HL-60/S4 treated with retinoic acid at 250 ng/mL for 4 days and 3 days (cell line): ENCODE data around the gene ARID3A.
"Not testable (repeated sequence)": the region's sequence is repeated elsewhere in the genome, so short reads cannot be mapped to it uniquely, and the experiment has no call there.

Experiments
- in situ Hi-C: fragments of 300-500 bp; cut with MboI; formaldehyde crosslinking; loops from 2 replicates; pipeline ENCODE4 v1.7.0; 2022; ENCODE audit warnings: low sequenced_read_pairs

The ARID3A gene

DNA sequence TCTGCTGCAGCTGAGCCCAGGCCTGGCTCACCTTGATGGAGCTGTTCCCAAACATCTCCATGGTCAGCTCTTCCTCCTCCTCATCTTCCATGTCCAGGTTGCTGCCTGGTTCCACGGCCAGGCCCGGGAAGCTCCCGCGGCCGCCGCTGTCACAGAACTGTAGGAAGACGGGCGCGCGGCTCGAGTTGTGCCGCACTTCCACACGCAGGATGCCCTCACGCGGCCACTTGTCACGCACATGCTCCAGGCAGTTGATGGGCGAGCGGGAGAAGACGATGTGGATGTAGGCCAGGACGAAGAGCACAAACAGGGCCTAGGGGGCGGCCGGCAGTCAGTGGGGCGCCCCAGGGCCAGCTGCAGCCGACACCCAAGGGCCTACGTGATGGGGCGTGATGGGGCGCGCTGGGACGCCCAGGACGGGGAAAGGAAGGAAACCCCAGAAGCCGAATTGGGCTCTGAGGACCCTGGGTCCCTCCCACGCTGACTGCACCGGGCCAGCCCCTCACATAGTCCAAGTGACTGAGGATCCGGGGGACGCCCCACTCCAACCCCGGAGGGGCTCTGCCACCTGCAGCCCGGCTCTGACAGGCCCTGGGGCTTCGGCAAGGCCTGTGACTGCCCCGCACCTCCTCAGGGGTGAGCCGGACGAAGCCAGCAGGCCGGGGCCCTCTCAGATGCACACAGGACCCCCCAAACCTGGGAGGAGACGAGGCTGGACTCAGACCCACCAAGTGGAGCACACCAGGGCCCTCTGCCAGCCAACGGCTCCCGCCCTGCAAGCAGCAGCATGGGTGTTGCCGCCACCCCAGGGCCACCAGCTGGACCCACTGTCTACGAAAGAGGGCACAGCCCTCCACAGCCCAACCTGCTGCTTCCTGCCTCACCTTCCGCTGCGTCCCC, 88.6 kb downstream of the ARID3A start:
- in situ Hi-C loops: no loop called here

DNA sequence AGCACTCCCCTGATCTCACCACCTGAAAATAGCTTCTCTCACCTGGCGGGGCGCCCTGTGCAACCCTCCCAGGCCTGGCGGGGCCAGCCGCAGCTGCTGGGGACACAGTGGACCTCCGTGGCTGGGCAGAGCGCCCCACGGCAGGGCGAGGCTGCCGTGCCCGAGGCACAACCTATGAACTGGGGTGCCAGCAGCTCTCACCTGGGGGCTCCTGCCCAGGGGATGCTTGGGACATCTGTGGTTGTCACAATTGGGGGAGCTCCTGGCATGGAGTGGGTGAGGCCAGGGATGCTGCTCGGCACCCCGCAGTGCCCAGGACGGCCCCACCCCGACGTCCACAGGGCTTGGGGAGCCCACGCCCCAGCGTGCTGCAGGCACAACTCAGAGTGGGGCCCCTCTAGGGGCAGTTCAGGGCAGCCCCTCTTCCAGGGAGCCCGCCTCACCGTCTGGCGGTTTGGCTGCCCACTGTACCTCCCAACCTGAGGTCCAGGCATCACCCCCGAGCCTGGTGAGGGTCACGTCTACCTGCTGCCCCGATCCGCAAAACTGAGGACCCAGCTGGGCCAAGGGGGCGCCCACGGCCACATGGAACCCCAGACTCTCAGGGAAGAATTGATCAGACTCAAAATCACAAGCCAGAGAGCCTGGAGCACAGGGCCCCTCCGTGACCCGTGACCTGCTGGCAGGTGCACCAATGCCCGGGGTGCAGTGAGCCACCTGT, 89.4 kb downstream of the ARID3A start:
- in situ Hi-C loops: no loop called here

DNA sequence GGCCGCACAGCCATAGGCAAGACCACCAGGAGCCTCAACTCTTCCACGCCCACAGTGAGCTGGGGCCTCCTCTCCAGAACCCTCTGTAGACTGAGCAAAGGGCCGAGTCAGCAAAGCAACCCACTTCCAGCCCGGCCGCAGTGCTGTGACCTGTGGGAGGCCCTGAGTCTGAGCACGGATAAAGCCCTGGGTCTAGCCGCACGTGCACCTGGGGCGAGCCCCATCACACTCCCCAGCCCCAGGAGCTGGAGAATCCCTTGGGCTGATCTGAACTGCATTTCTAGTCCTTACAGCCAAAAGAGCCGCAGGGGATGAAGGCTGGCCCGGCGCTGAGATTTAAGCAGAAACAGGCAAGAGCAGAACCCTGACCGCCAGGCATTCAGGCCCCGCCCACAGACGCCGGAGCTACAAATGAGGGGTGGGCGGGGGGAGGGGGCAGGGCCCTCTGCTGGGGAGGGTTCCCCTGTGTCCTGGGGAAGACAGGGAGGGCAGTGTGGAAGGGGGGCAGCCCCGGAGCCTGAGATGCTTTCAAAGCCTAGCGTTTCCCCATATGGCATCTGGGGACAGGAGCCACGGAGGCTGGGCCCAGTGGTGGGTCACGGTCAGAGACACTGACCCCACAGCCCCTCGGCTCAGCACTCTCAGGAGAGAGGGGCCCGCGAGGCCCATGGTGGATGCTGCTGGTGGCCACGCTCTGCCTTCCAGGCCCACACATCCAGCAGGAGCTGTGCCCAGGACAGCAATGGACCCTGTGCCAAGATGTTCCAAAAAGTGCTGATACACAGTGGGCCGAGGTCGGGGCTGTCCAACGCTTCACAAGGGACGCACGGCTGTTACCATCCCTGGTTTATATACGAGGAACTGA, 90.2 kb downstream of the ARID3A start:
- in situ Hi-C loops: no loop called here

DNA sequence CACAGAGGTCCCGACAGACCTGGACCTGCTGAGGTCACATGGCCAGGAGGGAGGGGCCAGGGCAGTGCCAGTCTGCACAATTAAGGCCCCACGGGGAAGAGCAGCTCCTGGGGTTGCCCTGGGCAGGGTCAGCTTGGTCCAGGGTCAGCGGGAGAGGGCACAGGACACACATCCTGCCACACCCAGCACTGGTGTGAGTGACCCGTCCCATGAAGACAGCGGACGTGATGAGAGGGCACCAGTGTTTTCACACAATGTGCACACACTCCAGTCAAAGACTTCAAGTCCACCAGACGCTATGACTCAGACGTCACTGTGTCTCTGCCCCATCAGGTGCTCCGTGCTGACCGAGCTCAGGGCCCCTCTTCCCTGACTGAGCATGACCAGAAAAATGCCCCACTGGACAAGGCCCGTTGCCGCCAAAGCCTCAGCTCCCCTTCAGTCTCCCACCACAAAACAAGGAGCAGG, 90.8 kb downstream of the ARID3A start:
- in situ Hi-C loops: no loop called here

DNA sequence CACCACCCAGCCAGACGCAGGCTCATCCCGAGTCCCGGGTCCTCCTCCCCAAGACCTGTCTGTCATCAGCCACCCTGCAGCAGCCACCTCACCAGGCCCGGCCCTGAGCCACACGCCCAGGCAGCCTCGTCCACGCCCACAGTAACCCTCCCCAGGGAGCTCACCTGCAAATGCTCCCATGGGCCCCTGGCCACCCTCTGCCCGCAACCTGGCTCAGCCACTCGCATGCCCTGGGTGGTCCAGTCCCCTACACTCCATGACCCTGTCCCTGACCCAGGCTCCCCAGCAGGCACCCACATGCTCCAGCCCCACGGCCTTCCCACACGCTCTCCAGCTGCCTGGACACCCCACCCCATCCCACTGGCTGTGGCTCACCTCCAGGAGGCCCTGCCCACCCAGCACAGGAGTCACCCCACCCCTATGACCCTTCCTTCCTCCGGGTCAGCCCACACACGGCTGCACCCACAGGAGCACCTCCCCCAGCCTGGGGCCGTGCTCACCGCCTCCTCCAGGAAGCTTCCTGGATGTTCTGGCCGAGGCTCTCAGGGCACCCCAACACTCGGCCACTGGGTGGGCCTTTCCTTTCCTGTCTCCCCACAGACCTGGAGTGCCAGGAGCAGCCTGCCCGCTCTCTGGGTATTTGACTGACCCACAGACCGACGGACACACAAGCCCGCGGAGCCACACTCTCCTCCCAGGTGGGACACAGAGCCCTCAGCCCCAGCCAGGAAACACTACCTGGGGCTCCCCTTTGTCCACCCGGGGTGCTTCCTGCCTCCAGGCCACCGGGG, 91.5 kb downstream of the ARID3A start:
- in situ Hi-C loops: no loop called here

DNA sequence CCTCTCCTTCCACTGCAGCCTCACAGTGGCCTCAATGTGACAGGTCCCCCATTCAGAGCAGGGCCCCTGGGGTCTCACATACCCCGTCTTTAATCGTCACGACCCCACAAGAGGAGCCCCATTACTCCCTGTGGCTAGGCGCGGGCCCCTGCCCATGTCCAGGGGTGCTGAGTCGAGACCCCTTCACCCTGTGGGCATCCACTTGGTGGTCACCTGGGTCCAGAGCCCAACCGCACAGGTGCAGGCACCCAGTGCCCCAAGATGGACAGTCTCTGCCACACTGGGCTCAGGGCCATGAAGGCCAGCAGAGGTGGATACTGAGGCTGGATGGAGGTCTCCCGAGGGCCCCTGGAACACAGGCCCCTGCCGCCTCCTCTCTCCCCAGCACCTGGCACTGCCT, 92.1 kb downstream of the ARID3A start:
- in situ Hi-C loops: no loop called here

DNA sequence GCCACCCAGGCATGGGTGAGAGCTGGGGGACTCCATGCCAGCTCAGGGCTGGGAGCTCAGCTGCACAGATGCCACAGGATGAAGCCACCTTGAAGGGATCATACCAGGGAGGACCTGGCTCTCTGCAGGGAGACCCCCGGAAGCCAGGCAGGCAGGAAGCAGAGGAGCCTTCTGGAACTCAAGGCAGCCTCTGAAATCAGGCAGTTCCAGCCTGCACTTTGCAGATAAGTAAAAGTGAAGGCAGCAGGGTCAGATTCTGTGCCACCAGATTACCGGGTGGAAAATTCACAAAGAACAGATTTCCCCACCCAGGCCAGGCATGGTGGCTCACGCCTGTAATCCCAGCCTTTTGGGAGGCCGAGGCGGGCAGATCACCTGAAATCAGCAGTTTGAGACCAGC, 92.6 kb downstream of the ARID3A start:
- in situ Hi-C loops: no loop called here

DNA sequence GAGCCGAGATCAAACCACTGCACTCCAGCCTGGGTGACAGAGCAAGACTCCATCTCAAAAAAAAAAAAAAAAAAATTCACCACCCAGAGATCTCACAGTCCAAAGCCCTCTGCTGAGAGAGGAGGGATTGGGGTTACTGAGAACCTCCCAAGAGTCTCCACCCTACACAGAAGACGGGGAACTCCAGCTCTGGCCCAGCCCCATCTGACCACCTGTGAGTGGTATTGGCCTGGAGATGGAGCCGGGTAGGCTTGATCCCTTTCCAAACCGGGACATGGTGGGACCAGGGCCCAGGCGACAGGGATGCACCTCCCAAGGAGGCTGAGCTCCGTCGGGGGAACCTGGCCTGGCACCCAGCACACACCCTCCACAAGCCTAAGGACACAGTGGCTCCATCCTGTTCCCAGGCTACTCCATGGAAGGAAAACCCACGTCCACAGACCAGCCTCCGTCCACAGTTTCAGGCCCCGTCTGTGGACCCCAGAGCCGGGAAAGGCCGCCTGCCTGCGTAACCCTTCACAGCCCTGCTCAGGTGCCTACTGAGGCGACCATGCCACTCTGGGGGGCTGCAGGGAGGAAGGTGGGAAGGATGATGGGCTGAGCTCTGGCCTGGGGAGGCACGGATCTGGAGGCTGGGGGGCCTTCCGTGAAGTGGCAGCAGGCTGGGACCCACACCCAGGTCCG, 93.2 kb downstream of the ARID3A start:
- in situ Hi-C loops: no loop called here

DNA sequence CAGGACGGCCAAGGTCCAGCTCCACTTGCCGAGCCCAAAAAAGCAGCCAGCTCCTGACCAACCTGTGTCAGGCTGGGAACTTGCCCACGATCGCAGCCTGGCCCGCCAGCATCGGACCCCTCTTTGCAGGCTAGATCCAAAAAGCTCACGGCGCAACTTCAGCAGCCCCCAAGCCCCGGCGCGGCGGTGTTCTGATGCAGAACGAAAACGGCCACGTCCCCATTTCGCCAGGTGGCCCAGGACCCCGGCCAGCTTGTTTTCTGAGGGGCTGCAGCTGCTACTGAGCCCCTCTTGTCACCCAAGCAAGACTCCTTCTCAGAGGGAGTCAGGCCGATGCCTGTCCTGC, 93.8 kb downstream of the ARID3A start:
- in situ Hi-C loops: no loop called here

DNA sequence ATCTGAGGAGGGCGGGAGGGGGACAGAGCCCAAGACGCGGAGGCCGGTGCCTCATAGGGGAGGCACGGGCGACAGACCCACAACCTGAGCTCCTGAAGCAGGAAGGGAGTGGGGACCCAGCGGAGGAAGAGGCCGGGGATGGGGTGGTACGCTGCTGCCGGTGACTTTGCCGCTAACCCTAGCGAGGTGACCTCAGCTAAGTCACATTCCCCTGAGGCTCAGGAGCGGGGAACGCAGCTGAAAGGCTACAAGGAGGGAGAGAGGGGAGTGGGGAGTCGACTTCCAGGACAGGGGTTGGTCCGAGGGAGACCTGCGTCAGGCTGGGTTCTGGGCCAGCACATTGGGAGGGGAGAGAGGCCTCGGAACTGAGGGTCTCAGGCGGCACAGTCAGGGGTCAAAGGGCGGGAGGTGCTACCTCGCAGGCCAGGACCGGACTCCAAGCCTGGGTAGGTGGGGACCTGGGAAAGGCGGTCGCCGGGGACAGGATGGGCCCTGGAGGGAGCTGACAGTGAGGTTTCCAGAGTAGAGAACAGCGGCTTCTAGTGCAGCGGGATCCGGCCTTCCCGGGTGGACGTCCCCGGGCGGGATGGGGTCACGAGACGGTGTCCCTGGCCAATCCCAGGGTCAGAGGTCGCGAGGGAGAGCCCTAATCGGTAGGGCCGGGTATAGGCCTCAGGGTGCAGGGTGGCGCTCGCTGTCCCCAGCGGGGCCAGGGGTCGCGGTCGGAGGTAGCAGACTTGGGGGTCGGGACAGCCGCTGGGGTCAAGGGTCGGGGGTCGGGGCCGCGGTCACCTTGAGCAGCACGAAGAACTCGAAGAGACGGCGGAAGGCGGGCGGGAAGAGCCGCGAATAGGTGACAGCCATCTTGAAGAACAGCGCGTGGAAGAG, 94.4 kb downstream of the ARID3A start:
- in situ Hi-C loops: no loop called here

DNA sequence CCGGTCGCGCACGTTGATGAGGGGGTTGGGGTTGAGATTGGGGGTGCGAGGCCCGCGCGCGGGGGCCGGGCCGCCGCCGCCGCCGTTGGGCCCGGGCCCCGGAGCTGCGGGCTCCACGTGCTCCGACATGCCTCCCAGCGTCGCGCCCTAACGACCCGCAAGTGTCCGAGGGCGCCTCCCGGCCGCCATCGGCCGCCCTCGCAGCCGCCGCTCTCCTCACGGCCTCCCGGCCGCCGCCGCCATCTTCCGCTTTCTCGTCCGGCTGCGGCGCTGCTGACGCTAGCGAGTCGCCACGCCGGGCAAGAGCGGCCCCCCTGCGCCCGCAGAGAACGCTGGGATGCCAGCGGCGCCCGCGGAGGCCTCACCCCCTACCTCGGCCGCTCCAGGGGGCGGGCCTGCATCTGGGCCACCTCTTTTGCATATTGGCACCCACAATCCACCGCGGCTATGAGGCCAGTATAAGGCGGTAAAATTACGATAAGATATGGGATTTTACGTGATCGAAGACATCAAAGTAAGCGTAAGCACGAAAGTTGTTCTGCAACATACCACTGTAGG, 95.1 kb downstream of the ARID3A start, which contains the start of gene TMEM259:
Gene TMEM259, minus strand, starts transcription at position 256 of the 558 bp plus-strand sequence. Its CDS starts 127 bp downstream, at position 129.
- in situ Hi-C loops: no loop called here

DNA sequence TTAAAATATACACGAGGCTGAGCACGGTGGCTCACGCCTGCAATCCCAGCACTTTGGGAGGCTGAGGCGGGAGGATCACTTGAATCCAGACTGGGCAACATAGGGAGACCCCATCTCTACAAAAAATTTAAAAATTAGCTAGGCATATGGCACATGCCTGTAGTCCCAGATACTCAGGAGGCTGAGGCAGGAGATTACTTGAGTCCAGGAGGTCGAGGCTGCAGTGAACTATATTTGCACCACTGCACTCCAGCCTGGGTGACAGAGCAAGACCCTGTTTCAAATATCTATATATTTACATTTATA, 98.0 kb downstream of the ARID3A start:
- in situ Hi-C loops: not testable (repeated sequence)

DNA sequence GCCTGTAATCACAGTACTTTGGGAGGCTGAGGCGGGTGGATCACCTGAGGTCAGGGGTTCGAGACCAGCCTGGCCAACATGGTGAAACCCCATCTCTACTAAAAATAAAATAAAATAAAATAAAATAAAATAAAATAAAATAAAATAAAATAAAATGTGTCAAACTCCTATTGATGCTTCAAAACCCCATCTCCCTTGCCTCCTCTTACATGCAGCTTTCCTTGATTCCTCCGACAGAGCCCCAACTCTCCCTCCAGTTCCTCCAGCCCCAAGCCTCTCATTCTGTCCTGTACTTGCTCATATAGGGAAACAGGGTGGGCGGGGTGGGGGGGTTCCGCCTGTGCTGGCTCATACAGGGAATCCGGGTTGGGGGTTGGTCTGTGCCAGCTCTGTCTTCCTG, 99.2 kb downstream of the ARID3A start:
- in situ Hi-C loops: not testable (repeated sequence)
